DMS79 treated with DMSO at 0.1 percent for 48 hours (cell line): ENCODE data around the gene SRP54.
"Not testable (repeated sequence)": the region's sequence is repeated elsewhere in the genome, so short reads cannot be mapped to it uniquely, and the experiment has no call there.

Source experiments
- DNase-seq: peaks from one replicate; lab custom pipeline; 2025; lab: John Stamatoyannopoulos, UW

Gene SRP54

GRCh38 chr14:34983786-34984185 lies 994 bp downstream of the SRP54 start:
- DNase-seq, result peak; percentile 75

DNA sequence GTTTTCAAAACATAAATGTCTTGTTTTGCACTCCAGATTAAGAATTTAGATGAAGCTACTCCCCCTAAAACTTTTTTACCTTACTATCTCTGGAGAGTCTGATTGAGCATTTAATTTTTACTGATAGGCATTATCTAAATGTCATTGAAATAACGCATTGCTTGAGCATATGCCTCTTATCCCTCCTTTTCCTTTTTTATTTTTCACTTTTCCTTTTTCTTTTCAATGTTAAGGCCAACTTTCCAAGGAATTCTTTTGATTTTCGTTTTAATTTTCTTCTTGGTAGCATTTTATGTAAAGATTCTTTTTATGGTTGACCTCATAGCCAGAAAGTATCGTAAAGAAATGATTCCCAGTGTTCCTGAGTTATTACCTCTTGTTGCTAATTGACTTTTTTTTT lies 2.9 kb downstream of the SRP54 start:
- no peak for DNase-seq

- no peak for DNase-seq
Observed at GRCh38 chr14:34987180-34987579, 4.4 kb downstream of the SRP54 start.

DNA sequence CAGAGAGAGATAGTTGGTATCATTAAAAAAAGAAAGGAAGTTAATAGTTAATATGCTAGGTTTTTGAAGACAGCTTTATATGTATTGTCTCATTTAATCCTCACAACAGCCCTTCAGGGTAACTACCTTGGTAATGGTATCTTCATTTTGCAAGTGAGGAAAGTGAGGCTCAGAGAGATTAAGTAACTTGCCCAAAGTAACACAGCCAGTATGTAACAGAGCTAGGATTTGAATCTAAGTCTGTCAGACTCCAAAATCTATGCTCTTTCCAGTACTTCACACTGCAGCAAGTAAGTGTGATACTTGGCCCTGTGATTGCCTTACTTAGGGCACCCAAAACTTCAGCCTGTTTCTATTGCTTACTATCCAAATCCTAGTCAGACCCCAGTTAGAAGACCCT lies 7.0 kb downstream of the SRP54 start:
- no peak for DNase-seq

GRCh38 chr14:34993426-34993825 lies 10.6 kb downstream of the SRP54 start:
- DNase-seq, result no peak

DNA sequence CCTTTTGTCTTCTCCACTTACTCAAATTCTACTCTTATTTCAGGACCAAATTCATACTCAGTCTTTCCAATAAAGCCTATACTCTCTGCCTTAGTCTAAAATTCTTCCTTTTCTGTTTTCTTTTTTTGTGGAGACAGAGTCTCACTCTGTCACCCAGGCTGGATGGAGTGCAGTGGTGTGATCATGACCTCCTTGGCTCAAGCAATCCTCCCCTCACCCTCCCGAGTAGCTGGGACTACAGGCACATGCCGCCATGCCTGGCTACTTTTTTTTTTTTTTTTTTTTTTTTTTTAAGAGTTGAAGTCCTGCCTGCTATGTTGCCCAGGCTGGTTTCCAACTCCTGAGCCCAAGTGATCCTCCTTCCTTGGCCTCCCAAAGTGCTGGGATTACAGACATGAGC lies 11.9 kb downstream of the SRP54 start:
- no peak for DNase-seq

DNA sequence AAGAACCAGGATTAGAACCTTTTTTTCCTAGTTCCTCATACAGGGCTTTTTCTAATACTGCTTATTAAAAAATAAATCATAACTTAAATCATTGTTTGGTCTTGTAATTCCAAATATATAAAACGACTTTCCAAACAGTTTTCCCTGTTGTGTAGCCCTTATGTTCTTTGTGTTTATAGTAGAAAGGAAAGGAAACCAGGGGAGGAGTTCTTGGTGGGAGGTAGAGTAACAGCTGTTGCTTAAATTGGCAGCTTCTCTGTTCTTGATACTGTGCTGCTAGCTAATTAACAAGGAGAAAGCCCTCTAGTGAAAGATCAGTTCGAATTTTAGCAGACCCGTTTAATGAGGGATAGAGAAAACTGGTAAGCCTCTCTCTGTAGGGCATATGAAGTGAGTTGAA lies 15.0 kb downstream of the SRP54 start:
- DNase-seq, result no peak

GRCh38 chr14:34999500-34999899 lies 16.7 kb downstream of the SRP54 start:
- DNase-seq, result no peak

DNA sequence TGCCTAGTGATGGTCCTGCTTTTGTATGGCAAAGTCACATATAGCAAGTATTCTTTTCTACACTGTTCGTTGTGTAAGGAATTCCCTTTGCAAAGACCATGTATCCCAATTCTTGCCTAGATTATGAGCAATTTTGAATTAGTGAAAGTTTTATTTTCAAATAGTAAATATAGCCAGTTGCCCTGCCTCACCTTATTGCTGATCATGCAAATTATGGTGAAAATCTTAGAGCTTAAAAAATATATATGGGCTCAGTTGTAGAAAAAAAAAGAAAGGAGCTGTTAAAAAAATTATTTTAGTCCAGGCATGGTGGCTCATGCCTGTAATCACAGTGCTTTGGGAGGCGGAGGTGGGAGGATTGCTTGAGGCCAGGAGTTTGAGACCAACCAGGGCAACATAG lies 18.8 kb downstream of the SRP54 start:
- DNase-seq, result no peak

DNA sequence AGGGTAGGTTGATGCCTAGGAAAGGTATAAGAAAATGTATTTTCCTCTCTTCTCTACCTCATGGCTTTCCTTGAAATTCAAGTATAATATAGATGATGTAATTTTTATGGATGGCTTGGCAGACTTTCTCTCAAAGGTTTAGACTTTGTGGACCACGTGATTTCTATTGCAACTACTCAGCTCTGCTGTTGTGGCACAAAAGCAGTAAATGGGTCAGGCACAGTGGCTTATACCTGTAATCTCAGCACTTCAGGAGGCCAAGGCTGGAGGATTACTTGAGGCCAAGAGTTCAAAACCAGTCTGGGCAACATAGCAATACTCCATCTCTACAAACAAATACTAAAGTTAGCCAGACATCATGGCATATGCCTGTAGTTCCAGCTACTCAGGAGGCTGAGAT lies 22.0 kb downstream of the SRP54 start:
- DNase-seq, result no peak

- DNase-seq, result no peak
Observed at GRCh38 chr14:35016568-35016967, 33.8 kb downstream of the SRP54 start.

DNA sequence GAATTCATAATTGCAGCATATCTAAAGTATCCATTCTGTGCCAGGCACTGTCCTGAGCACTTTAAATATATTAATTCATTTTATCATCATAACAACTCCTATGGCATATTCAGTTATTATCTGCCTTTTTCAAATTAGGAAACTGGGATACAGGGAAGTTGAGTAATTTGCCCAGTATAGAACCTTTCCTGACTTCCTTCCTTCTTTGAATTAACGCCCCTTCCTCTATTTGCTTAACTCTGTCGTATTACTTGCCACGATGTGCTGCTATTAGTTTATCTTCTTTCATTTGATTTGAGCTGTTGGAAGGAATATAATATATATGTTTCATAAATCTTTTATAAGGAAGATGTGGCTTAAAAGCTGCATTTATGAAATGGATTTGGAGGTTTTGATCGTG lies 37.9 kb downstream of the SRP54 start:
- no peak for DNase-seq

DNA sequence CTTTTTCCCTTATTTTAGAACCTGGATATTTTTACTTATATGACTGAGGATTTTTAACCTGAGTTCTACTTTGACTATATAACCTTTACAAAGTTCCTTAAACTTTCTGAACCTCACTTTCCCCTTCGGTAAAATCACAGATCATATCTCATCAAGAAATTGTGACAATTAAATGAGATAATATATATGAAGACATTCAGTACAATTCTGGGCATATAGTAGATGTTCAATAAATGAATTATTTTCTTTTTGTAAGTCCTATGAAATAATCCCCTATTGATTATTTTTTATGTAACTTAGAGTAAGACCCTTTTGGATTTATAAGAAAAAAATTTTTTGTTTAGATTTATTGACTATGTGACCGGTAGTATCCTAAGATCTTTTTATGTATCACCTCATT lies 45.6 kb downstream of the SRP54 start:
- DNase-seq, result no peak

GRCh38 chr14:35032562-35032961 lies 49.8 kb downstream of the SRP54 start:
- DNase-seq, result no peak

- DNase-seq, result no peak
Observed at GRCh38 chr14:35034440-35034833, 51.6 kb downstream of the SRP54 start.

- not testable (repeated sequence) for DNase-seq
Observed at GRCh38 chr14:35034944-35035554, 52.3 kb downstream of the SRP54 start.

DNA sequence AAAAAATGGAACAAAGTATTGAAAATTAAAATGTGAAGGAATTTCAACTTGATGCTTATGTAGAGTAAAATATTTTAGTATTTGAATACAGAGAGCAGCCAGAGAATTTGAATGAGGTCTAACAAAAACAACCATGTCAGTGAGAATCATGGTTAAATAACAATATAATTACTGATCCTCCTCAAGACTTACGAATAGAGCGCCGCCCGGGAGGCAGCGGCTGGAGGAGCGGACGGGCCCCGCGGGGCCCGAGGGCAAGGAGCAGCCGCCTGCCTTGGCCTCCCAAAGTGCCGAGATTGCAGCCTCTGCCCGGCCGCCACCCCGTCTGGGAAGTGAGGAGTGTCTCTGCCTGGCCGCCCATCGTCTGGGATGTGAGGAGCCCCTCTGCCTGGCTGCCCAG lies 55.5 kb downstream of the SRP54 start:
- DNase-seq, result not testable (repeated sequence)

DNA sequence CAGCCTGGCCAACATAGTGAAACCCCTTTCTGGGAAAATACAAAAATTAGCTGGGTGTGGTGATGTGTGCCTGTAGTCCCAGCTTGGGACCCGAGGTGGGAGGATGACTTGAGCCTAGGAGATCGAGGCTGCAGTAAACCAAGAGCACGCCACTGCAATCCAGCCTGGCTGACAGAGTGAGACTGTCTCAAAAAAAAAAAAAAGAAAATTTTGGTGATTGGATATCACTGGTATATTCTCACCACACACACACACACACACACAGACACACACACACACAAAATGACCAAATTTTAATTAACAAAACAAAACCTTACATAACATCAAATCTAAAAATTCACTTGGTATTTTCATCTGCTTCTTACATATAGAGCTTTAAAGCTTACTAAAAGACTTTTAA lies 59.8 kb downstream of the SRP54 start:
- DNase-seq, result no peak

DNA sequence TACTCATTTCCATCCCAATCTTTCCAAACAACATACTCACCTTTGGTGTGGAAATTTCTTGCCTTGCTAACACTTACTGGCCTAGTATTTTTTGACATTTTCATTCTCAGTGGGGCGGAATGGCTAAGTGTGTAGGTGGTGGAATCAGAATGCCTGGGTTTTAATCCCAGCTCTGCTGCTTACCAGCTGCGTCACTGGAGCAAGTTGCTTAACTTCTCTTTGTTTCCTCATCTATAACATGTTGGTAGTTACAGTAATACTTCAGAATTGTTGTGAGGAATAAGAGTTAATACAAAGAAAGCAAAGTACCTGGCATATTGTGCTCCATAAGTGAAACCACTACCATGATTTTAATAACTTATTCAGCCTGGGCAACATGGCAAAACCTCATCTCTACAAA lies 60.3 kb downstream of the SRP54 start:
- DNase-seq, result no peak

GRCh38 chr14:35044939-35045797 lies 62.4 kb downstream of the SRP54 start:
- DNase-seq, result no peak

DNA sequence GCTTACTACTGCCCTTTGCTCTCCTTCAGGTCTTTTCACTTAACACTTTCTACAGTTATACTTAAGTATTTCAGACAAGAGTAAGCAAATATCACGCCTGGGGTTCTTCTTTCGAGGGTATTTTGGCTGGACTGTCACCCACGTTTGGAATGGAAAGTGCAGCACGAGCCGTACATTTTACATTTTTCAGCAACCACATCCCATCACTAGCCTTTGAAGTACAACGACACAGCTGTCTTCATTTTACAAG lies 62.9 kb downstream of the SRP54 start:
- no peak for DNase-seq

- DNase-seq, result peak; percentile 100
Observed at GRCh38 chr14:35046048-35046750, 63.4 kb downstream of the SRP54 start, which contains the start of gene FAM177A1. FAM177A1 (plus strand) TSS chr14:35046272; CDS start chr14:35046464, 192 bp downstream.
